ENCODE results near the gene PLA2G2F. TPM values are rescaled to one million over a fixed set of nuclear protein-coding genes. Genes with fewer than 3 reads are reported as not detected.

Gene PLA2G2F
- total and polyA plus RNA-seq, 9 of the 15 experiments (the other 6 are each of a cell fraction or from before 2014, with no cell fraction given) = not detected

- TF ChIP-seq CHAMP1 (IDR thresholded peaks at IDR 0.05) (no peak), KAT7 (CRISPR knock-in tag; IDR thresholded peaks at IDR 0.05; ENCODE audit: borderline replicate concordance) (no peak), ZNF584 (CRISPR knock-in tag; IDR thresholded peaks at IDR 0.05; ENCODE audit: low read depth) (no peak), SMAD2 (IDR thresholded peaks at IDR 0.05; ENCODE audit: low read depth, low read length) (no peak), HDAC3 (IDR thresholded peaks at IDR 0.05; ENCODE audit: borderline replicate concordance, partially characterized antibody) (peak; percentile 10), RBM39 (optimal IDR thresholded peaks at IDR 0.05; ENCODE audit: low read depth, low read length) (no peak), RBM15 (IDR thresholded peaks at IDR 0.05; ENCODE audit: insufficient read depth, low read length) (no peak), LARP7 (IDR thresholded peaks at IDR 0.05) (no peak), CEBPG (CRISPR knock-in tag; IDR thresholded peaks at IDR 0.05) (peak; percentile 28; the same call in 1 of the 2 replicates), CEBPG (tag; conservative IDR thresholded peaks at IDR 0.05 in 1 of 2, IDR thresholded peaks at IDR 0.05 in 1 of 2) (no peak), ZNF57 (CRISPR knock-in tag; IDR thresholded peaks at IDR 0.05) (no peak), TCFL5 (CRISPR knock-in tag; conservative IDR thresholded peaks at IDR 0.05) (no peak), PHB (CRISPR knock-in tag; IDR thresholded peaks at IDR 0.05) (no peak), MXI1 (IDR thresholded peaks at IDR 0.05; ENCODE audit: low read depth, low read length) (peak; percentile 86), MYC (IDR thresholded peaks at IDR 0.05; ENCODE audit: low read depth, low read length) (peak; percentile 70), MYC (CRISPR knock-in tag; IDR thresholded peaks at IDR 0.05; ENCODE audit: borderline replicate concordance, low read depth) (peak; percentile 49; the same call in 1 of the 2 replicates), KLF10 (CRISPR knock-in tag; IDR thresholded peaks at IDR 0.05) (peak; percentile 42; the same call in 1 of the 2 replicates), CHCHD3 (CRISPR knock-in tag; IDR thresholded peaks at IDR 0.05) (no peak), GATAD2B (IDR thresholded peaks at IDR 0.05; ENCODE audit: borderline replicate concordance) (no peak)
- TF ChIP-seq, protein P1, sequence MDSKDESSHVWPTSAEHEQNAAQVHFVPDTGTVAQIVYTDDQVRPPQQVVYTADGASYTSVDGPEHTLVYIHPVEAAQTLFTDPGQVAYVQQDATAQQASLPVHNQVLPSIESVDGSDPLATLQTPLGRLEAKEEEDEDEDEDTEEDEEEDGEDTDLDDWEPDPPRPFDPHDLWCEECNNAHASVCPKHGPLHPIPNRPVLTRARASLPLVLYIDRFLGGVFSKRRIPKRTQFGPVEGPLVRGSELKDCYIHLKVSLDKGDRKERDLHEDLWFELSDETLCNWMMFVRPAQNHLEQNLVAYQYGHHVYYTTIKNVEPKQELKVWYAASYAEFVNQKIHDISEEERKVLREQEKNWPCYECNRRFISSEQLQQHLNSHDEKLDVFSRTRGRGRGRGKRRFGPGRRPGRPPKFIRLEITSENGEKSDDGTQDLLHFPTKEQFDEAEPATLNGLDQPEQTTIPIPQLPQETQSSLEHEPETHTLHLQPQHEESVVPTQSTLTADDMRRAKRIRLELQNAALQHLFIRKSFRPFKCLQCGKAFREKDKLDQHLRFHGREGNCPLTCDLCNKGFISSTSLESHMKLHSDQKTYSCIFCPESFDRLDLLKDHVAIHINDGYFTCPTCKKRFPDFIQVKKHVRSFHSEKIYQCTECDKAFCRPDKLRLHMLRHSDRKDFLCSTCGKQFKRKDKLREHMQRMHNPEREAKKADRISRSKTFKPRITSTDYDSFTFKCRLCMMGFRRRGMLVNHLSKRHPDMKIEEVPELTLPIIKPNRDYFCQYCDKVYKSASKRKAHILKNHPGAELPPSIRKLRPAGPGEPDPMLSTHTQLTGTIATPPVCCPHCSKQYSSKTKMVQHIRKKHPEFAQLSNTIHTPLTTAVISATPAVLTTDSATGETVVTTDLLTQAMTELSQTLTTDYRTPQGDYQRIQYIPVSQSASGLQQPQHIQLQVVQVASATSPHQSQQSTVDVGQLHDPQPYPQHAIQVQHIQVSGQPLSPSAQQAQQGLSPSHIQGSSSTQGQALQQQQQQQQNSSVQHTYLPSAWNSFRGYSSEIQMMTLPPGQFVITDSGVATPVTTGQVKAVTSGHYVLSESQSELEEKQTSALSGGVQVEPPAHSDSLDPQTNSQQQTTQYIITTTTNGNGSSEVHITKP (IDR thresholded peaks at IDR 0.05; ENCODE audit: partially characterized antibody) = no peak
- TF ChIP-seq, protein P2, sequence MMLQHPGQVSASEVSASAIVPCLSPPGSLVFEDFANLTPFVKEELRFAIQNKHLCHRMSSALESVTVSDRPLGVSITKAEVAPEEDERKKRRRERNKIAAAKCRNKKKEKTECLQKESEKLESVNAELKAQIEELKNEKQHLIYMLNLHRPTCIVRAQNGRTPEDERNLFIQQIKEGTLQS (IDR thresholded peaks at IDR 0.05) = no peak
- TF ChIP-seq, protein P2 (CRISPR knock-in tag; conservative IDR thresholded peaks at IDR 0.05) = no peak
Observed at GRCh38 chr1:20185834-20186782, 47.0 kb downstream of the PLA2G2F start, which contains the start of the genes PLA2G2C and UBXN10 (continued).

Data from K562 (cell line).